ENCODE results near the gene RALY. TPM values are rescaled to one million over a fixed set of nuclear protein-coding genes. Genes with fewer than 3 reads are reported as not detected.

RALY gene
- total RNA-seq, 1 donor from 2014 or later: 236 TPM

GRCh38 chr20:34100576-34100975 lies 106.9 kb downstream of the RALY start:
- no peak for TF ChIP-seq CTCF (IDR thresholded peaks at IDR 0.05; ENCODE audit: unreplicated experiment)
- Mint-ChIP-seq H3K4me1 (ENCODE audit: low read depth) (peaks cover 2% of the 10 kb centered on the region), H3K36me3 (ENCODE audit: insufficient read depth) (peaks cover 69% of the 10 kb centered on the region), H3K9me3 (ENCODE audit: low read depth) (no peaks in the 10 kb centered on the region), H3K4me3 (ENCODE audit: low read depth) (no peak overlapping the region), H3K27me3 (no peaks in the 10 kb centered on the region), H3K27ac (peak overlapping the region; percentile 85)
- no peak for DNase-seq (ENCODE audit: low spot score, unreplicated experiment)

GRCh38 chr20:34102342-34102741 lies 108.6 kb downstream of the RALY start:
- Mint-ChIP-seq H3K9me3 (ENCODE audit: low read depth) (no peaks in the 10 kb centered on the region), H3K36me3 (ENCODE audit: insufficient read depth) (peaks cover 54% of the 10 kb centered on the region), H3K27me3 (no peaks in the 10 kb centered on the region), H3K4me1 (ENCODE audit: low read depth) (peaks cover 5% of the 10 kb centered on the region), H3K4me3 (ENCODE audit: low read depth) (no peak overlapping the region), H3K27ac (peak overlapping the region; percentile 31)
- no peak for DNase-seq (ENCODE audit: low spot score, unreplicated experiment)
- no peak for TF ChIP-seq CTCF (IDR thresholded peaks at IDR 0.05; ENCODE audit: unreplicated experiment)

GRCh38 chr20:34104059-34104458 lies 110.3 kb downstream of the RALY start:
- Mint-ChIP-seq H3K36me3 (ENCODE audit: insufficient read depth) (peaks cover 49% of the 10 kb centered on the region), H3K9me3 (ENCODE audit: low read depth) (no peaks in the 10 kb centered on the region), H3K27ac (peak overlapping the region; percentile 57), H3K27me3 (no peaks in the 10 kb centered on the region), H3K4me3 (ENCODE audit: low read depth) (no peak overlapping the region), H3K4me1 (ENCODE audit: low read depth) (peaks cover 16% of the 10 kb centered on the region)
- no peak for TF ChIP-seq CTCF (IDR thresholded peaks at IDR 0.05; ENCODE audit: unreplicated experiment)
- no peak for DNase-seq (ENCODE audit: low spot score, unreplicated experiment)

- Mint-ChIP-seq H3K4me1 (ENCODE audit: low read depth) (peaks cover 27% of the 10 kb centered on the region), H3K4me3 (ENCODE audit: low read depth) (no peak overlapping the region), H3K36me3 (ENCODE audit: insufficient read depth) (peaks cover 41% of the 10 kb centered on the region), H3K27me3 (no peaks in the 10 kb centered on the region), H3K27ac (peak overlapping the region; percentile 40), H3K9me3 (ENCODE audit: low read depth) (no peaks in the 10 kb centered on the region)
- TF ChIP-seq CTCF (IDR thresholded peaks at IDR 0.05; ENCODE audit: unreplicated experiment): no peak
- DNase-seq (ENCODE audit: low spot score, unreplicated experiment): no peak
These were observed 112.4 kb downstream of the RALY start for GRCh38 chr20:34105978-34106675.

GRCh38 chr20:34108616-34109174 lies 115.0 kb downstream of the RALY start:
- Mint-ChIP-seq H3K9me3 (ENCODE audit: low read depth) (no peaks in the 10 kb centered on the region), H3K4me3 (ENCODE audit: low read depth) (no peak overlapping the region), H3K36me3 (ENCODE audit: insufficient read depth) (peaks cover 21% of the 10 kb centered on the region), H3K4me1 (ENCODE audit: low read depth) (peaks cover 31% of the 10 kb centered on the region), H3K27ac (no peak overlapping the region), H3K27me3 (no peaks in the 10 kb centered on the region)
- TF ChIP-seq CTCF (IDR thresholded peaks at IDR 0.05; ENCODE audit: unreplicated experiment): no peak
- DNase-seq (ENCODE audit: low spot score, unreplicated experiment): no peak

All from progenitor cell of endocrine pancreas (in vitro differentiated cells).